Stomach (tissue), 9 donors: ENCODE measurements around the gene OPCML. TPM values are rescaled to one million over a fixed set of nuclear protein-coding genes. Genes with fewer than 3 reads are reported as not detected.
A peak's percentile ranks its signal among the peaks of the same experiment; 100 is the strongest.

ENCODE experiments used
- DNase-seq, 2 donors: peaks; one replicate each; pipeline versions ENCODE4 v3.0.0 to v3.0.0-alpha.2; 2013 to 2019
- H3K27ac ChIP-seq, 5 donors: fragments of 200-600 bp in 4 of 5; sonication (generic) in 4 of 5; one replicate each; pipeline ENCODE4 v1.5.1; 2013 to 2019; ENCODE audit warnings: mild to moderate bottlenecking in 1 of 5, moderate library complexity in 1 of 5
- H3K27me3 ChIP-seq, 3 donors: fragments of 200-600 bp; sonication (generic); one replicate each; pipeline ENCODE4 v1.5.1; 2017 to 2019; ENCODE audit warnings: mixed run types in 1 of 3
- H3K36me3 ChIP-seq, 4 donors: fragments of 200-600 bp; sonication (generic); 1 replicate in 3 of 4; 2 replicates in 1 of 4; pipeline ENCODE4 v1.5.1; 2016 to 2019
- H3K4me1 ChIP-seq, 4 donors: fragments of 200-600 bp; sonication (generic); one replicate each; pipeline ENCODE4 v1.5.1; 2016 to 2019
- H3K4me3 ChIP-seq, 4 donors: fragments of 200-600 bp; sonication (generic) in 3 of 4; one replicate each; pipeline ENCODE4 v1.5.1; 2016 to 2019; ENCODE audit warnings: mild to moderate bottlenecking in 1 of 4
- H3K9me3 ChIP-seq, 4 donors: fragments of 200-600 bp; sonication (generic); one replicate each; pipeline ENCODE4 v1.5.1; 2016 to 2019
- CTCF ChIP-seq, 7 experiments: fragments of 450-650 bp in 4 of 7; fragments of 200-600 bp in 3 of 7; sonication (generic) in 3 of 7; IDR thresholded peaks; one replicate each; pipeline ENCODE4 v1.5.1; 2016 to 2019; ENCODE audit warnings: antibody characterized with exemption in 7 of 7, control low read depth in 2 of 7, mild to moderate bottlenecking in 1 of 7
- EP300 ChIP-seq: sonication (generic); formaldehyde crosslinking; IDR thresholded peaks from one replicate; pipeline ENCODE4 v1.6.1; 2017; ENCODE audit warnings: antibody characterized with exemption
- POLR2A ChIP-seq, 4 donors: fragments of 450-650 bp; IDR thresholded peaks; one replicate each; pipeline ENCODE4 v1.6.1; 2016; ENCODE audit warnings: antibody characterized with exemption in 4 of 4, control low read depth in 2 of 4, mild to moderate bottlenecking in 1 of 4, moderate library complexity in 1 of 4
- POLR2AphosphoS5 ChIP-seq, 3 donors: sonication (generic); formaldehyde crosslinking; IDR thresholded peaks; one replicate each; pipeline ENCODE4 v1.6.1; 2016; ENCODE audit warnings: antibody characterized with exemption in 3 of 3
- WGBS, 5 donors: extraction: QIAGEN DNeasy Blood & Tissue Kit in 3 of 5; methylation state at CpG; one replicate each; pipeline versions ENCODE4 v1.1.5 to v1.1.7; 2013 to 2018; 5-methylcytosine and 5-hydroxymethylcytosine counted together
- intact Hi-C: fragments of 100-400 bp; cut with DNase I; formaldehyde crosslinking; loops from one replicate; pipeline ENCODE4 v1.15.1; 2023; ENCODE audit warnings: low total_unique reads
- polyA plus RNA-seq, 3 donors: library from polyadenylated mRNA; stranded (reverse); fragments of 200-250 nt; gene quantifications; one replicate each; pipeline ENCODE4 v1.2.3, GENCODE V29; 2013
- total RNA-seq, 5 donors: library from RNA; depleted of rRNA; stranded (reverse); fragments of >200 nt; gene quantifications; one replicate each; pipeline versions ENCODE4 v1.1.0 to v1.2.3, GENCODE V29; 2014 to 2016
- donor health status: healthy with polysubstance abuse.
- donor health status: Bipolar disorder and iron deficiency.
- donor health status: healthy.

OPCML gene
- total and polyA plus RNA-seq, 8 donors = 0.03 to 0.92 (median 0.55) TPM; not detected in 3

- H3K9me3 ChIP-seq = no peaks in the 10 kb centered on the region
- 73 to 88% (median 84%) methylated on average over 7 of the region's 7 CpGs for WGBS, 5 donors
- no peak overlapping the region for H3K27ac ChIP-seq
- H3K27me3 ChIP-seq = peaks cover 0 to 17% (median 0%) of the 10 kb centered on the region in 3 donors
- no peak overlapping the region for H3K4me3 ChIP-seq
- TF ChIP-seq POLR2A (IDR thresholded peaks at IDR 0.05) = no peak
- TF ChIP-seq CTCF (IDR thresholded peaks at IDR 0.05) = no peak
- no peak for TF ChIP-seq POLR2AphosphoS5 (IDR thresholded peaks at IDR 0.05)
- no peak for TF ChIP-seq EP300
- intact Hi-C loops = no loop called here
- H3K36me3 ChIP-seq = no peaks in the 10 kb centered on the region
- peak in 1 of 2 donors; percentile 26 for DNase-seq
- peaks cover 0 to 4% (median 0%) of the 10 kb centered on the region in 4 donors for H3K4me1 ChIP-seq
Measured at GRCh38 chr11:133180201-133180600, 352.1 kb downstream of the OPCML start.

GRCh38 chr11:133176748-133177147, 355.6 kb downstream of the OPCML start:
- H3K36me3 ChIP-seq = no peaks in the 10 kb centered on the region
- WGBS, 5 donors = 61 to 78% (median 68%) methylated on average over 4 of the region's 4 CpGs
- no peak for DNase-seq
- intact Hi-C loops = no loop called here
- H3K9me3 ChIP-seq = no peaks in the 10 kb centered on the region
- no peak overlapping the region for H3K4me3 ChIP-seq
- no peak overlapping the region for H3K27ac ChIP-seq
- no peak for TF ChIP-seq EP300
- TF ChIP-seq CTCF (IDR thresholded peaks at IDR 0.05) = no peak
- TF ChIP-seq POLR2A (IDR thresholded peaks at IDR 0.05) = no peak
- no peak for TF ChIP-seq POLR2AphosphoS5 (IDR thresholded peaks at IDR 0.05)
- peaks cover 0 to 17% (median 0%) of the 10 kb centered on the region in 3 donors for H3K27me3 ChIP-seq
- H3K4me1 ChIP-seq = peaks cover 0 to 4% (median 0%) of the 10 kb centered on the region in 4 donors

- intact Hi-C loops = no loop called here
- Histone ChIP-seq H3K4me1 (no peaks in the 10 kb centered on the region), H3K36me3 (no peaks in the 10 kb centered on the region), H3K27me3 (peaks cover 0 to 13% (median 0%) of the 10 kb centered on the region in 3 donors), H3K27ac (no peak overlapping the region), H3K9me3 (no peaks in the 10 kb centered on the region), H3K4me3 (no peak overlapping the region)
- TF ChIP-seq EP300 (no peak), POLR2A (IDR thresholded peaks at IDR 0.05) (no peak), CTCF (IDR thresholded peaks at IDR 0.05) (no peak), POLR2AphosphoS5 (IDR thresholded peaks at IDR 0.05) (no peak)
- WGBS, 5 donors = 80 to 88% (median 83%) methylated on average over 2 of the region's 2 CpGs
- no peak for DNase-seq
Measured at GRCh38 chr11:133175103-133175502, 357.2 kb downstream of the OPCML start.

GRCh38 chr11:133173810-133174412, 358.4 kb downstream of the OPCML start:
- H3K9me3 ChIP-seq = no peaks in the 10 kb centered on the region
- H3K27ac ChIP-seq = no peak overlapping the region
- no peaks in the 10 kb centered on the region for H3K4me1 ChIP-seq
- TF ChIP-seq POLR2A (IDR thresholded peaks at IDR 0.05) (no peak), EP300 (no peak), POLR2AphosphoS5 (IDR thresholded peaks at IDR 0.05) (no peak), CTCF (IDR thresholded peaks at IDR 0.05) (no peak)
- H3K27me3 ChIP-seq = peaks cover 0 to 1% (median 0%) of the 10 kb centered on the region in 3 donors
- H3K36me3 ChIP-seq = no peaks in the 10 kb centered on the region
- DNase-seq = peak in 1 of 2 donors; percentile 23
- WGBS, 5 donors = 57 to 66% (median 65%) methylated on average over 16 of the region's 16 CpGs
- intact Hi-C loops = no loop called here
- H3K4me3 ChIP-seq = no peak overlapping the region
